GM19238 (cell line): ENCODE results near the gene MTAP.

Source experiments
- DNase-seq: peaks from one replicate; pipeline ENCODE4 v3.0.0; 2011; ENCODE audit warnings: low spot score; ENCODE audit not compliant: insufficient read length

Gene MTAP

DNA sequence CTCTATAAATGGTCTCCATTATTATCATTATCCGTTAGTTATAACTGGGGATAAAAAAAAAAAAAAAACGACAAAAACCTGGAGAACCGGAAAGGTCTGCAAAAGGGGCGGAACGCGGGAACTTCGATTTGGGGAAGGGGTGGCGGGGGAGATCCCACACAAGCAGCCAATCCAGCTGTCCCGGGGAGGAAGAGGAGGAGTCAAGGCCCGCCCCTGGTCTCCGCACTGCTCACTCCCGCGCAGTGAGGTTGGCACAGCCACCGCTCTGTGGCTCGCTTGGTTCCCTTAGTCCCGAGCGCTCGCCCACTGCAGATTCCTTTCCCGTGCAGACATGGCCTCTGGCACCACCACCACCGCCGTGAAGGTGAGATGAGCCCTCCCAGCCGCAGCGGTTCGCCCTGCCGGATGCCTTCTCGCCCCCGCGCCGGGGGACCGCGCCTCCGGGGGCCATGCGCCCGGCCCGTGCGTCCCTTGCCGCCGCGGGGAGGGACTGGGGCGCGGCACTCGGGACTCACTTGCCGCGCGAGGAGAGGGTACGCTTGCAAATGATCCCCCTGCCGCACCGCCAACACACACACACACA, at the start of gene MTAP:
MTAP (plus strand) TSS at position 219 of the 583 bp plus-strand sequence; CDS start at position 332, 113 bp downstream.
- DNase-seq, result peak; percentile 70

GRCh38 chr9:21753523-21753922, 48.9 kb upstream of the MTAP start:
- DNase-seq, result no peak

GRCh38 chr9:21754741-21755140, 47.7 kb upstream of the MTAP start:
- DNase-seq, result no peak

DNA sequence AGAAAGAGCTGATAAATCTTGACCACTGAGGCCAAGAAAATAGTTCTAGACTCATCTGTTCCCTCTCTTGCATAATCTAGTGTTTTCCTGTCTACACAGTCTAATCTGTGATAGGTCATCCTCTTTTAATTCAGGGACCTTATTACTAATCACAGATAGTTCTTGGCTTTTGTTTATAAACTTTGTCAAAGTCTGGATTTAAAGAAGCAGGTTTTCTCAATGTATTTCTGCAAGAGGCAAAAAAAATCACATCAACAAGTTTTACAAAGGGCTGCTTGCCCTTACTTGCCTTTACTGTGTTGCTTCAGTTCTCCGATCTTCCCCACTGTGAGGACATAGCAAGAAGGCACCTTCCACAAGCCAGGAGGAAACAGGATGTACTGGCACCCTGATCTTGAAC, 43.9 kb upstream of the MTAP start:
- DNase-seq, result no peak

DNA sequence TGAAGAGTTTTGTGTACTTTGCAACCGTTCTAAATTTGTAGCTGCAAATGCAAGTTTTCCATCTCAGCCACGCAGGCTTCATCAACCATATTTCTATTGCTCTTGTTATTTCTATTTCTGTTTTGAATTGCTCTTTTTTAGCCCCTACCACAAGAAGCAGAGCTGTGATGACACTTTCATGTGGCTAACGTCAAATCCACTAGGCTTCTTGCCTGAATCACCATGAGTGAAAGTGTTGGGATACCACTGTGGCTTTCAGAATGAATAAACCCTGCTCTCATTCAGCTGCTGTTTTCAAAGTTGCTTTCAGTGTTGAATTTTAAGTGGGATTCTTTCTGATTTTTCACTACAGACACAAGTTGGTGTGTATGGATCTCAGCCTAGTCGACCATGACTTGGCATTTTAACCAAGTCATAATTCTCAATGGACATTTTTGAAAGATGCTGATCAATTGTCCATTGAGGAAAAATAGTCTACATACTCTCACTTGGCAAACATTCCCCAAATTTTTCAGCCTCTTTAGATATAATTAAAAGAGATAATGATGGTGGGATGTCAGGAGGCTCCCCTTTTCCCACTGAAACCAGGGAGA, 41.0 kb upstream of the MTAP start:
- DNase-seq, result no peak

DNA sequence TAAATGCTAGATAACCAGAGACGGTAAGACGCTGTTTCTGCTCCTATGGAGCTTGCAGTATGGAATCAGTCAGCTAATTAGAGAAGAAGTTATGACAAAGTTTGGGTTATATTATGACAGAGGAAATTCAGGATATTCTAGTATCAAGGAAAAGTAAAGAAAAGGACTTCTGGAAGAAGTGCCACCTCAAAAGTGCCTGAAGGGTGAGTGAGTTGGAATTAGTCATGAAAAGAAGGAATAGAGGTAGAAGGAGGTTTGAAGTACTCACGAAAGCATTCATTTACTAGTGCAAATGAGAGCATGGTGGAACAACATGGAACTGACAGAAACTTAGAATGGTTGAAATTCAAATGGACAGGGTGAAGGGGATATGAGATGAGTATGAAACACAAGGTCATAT, 40.4 kb upstream of the MTAP start:
- DNase-seq, result no peak

GRCh38 chr9:21764846-21765245, 37.6 kb upstream of the MTAP start:
- DNase-seq, result no peak

GRCh38 chr9:21766096-21766495, 36.3 kb upstream of the MTAP start:
- no peak for DNase-seq

DNA sequence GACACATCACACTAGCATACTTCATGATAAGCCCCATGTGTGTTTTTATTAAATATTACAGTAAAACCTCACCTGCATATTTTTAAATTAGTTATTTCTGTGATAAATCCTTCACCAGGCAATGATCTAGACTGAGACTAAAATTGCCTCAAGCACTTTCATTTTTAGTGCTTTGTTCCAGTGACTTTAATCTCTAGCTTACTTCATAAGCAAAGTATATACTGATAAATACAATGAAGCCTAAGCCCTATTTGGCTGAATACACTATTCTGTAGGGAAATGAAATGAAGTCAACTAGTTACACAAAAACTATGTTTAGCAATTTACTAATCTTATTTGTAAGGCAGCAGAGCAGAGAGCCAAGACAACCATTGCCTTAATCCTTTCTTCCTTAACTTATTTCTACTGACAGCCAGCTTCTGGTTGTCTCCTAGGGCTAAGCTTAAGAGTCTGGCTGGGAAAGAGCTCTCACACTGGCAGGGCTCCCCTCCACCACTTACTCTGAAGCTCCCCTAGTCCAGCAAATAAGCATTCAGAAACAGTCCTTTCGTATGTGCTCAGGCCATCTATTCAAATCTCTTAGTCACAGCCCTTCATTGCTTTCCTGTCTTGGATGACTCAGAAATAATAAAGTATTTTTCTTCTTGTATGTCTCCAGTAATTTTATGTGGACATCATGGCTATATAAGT, 31.4 kb upstream of the MTAP start:
- no peak for DNase-seq

- no peak for DNase-seq
Measured at GRCh38 chr9:21777701-21778100, 24.7 kb upstream of the MTAP start.

GRCh38 chr9:21778304-21778703, 24.1 kb upstream of the MTAP start:
- DNase-seq, result no peak

GRCh38 chr9:21779397-21779796, 23.0 kb upstream of the MTAP start:
- no peak for DNase-seq

DNA sequence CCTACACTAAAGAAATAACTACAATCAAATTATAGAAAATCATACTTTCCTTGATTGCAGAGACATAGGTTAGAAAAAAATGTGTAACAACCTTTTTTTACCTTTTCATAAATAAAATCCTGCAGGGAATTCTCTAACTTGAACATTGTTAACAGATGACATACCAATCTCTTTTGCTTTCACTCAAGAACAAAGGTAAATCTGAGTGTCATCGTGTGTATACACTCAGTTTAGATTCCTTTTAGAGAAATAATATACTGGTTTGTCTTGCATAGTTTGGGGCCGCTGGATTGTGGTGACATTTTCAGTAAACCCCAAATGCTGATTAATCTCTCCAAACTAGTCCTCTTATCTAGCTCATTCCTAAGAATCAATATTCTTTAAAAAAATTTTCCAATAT, 20.8 kb upstream of the MTAP start:
- DNase-seq, result no peak

DNA sequence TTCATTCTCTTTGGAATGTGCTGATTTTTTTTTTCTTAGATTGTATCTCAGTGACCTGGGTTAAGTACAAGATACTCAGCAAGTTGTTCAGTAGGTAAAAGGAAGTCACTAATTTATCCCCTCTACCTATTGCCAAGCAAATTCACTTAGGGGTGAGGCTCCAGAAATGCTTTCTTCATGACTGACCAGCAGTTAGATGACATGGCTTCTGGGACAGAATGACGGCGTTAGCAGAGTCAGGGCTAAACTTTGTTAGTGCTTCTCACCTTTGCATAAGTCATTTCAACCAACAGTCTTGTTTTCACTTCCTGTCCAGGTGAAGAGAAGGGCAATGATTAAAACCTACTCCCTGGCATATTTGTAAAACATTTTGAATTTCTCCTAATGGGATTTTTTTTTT, 20.2 kb upstream of the MTAP start:
- no peak for DNase-seq

- no peak for DNase-seq
Measured at GRCh38 chr9:21788752-21789151, 13.7 kb upstream of the MTAP start.

GRCh38 chr9:21789541-21790037, 12.8 kb upstream of the MTAP start:
- no peak for DNase-seq

GRCh38 chr9:21795483-21795882, 7.0 kb upstream of the MTAP start:
- no peak for DNase-seq

DNA sequence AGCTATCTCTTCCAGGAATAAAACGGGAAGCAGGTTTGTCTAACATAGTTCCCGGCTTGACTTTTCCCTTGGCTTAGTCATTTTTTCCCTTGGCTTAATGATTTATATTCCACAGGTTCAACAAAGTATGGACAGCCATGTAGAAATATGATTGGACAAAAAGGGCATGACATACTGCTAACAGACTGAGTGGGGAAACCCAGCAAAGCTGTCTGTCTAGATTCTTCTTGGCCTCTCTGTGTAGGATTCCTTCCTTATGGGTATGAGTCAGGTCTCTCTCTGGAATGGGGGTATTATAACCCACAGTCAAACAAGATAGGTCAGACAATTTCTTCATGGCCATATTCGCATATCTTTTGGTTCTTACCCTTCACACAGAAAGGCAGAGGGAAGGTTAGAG, 5.7 kb upstream of the MTAP start:
- no peak for DNase-seq

GRCh38 chr9:21800931-21801682, 1.3 kb upstream of the MTAP start:
- DNase-seq, result no peak

DNA sequence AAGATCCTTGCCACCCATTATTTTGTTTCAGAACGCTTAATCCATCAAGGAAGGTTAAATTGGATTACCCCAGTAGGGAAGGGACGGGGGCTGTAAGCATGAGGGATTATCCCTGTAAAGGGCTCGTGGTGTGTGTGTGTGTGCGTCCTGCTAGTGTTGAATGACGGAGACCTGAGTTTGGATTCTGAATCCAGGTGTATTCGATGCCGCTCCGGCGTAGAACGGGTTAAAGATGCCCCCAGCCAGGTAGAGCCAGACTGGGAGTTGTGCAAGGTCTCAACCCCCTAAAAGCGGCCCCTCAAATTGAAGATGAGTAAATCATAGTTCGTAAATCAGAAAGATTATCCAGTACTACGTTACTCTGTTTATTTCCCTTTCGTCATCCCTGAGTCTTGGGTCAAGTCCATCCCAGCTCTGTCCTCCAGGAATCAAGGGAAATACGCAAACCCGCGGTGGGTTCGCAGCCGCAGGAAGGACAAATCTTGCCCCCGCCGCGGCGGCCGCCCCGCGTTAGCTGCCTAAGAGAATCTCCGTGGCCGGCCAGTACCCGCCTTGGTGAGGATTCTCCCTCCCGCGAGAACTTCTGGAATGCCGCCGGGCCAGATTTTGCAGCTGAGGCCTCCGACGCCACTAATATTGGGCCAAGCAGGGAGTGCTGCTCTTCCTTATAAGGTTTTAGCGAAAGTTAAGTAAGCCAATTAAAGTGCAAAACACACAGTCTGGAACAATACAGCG, 586 bp upstream of the MTAP start:
- DNase-seq, result no peak

- no peak for DNase-seq
Measured at GRCh38 chr9:21803649-21804048, 1.2 kb downstream of the MTAP start.
